ENCODE data around the gene MRPL4.

The MRPL4 gene

GRCh38 chr19:10251792-10252694, at the start of gene MRPL4:
Gene MRPL4, plus strand, starts transcription at chr19:10252214. Its CDS starts 40 bp downstream, at chr19:10252254.
- DNase-seq, result peak; percentile 99

- DNase-seq, result no peak
Observed at GRCh38 chr19:10203686-10204085, 48.3 kb upstream of the MRPL4 start.

GRCh38 chr19:10205636-10206035, 46.4 kb upstream of the MRPL4 start:
- no peak for DNase-seq

- no peak for DNase-seq
Observed at GRCh38 chr19:10206226-10206885, 45.7 kb upstream of the MRPL4 start.

GRCh38 chr19:10207026-10207425, 45.0 kb upstream of the MRPL4 start:
- DNase-seq, result no peak

GRCh38 chr19:10209315-10209714, 42.7 kb upstream of the MRPL4 start:
- DNase-seq, result peak; percentile 43

- DNase-seq, result no peak
Observed at GRCh38 chr19:10211061-10211460, 41.0 kb upstream of the MRPL4 start.

GRCh38 chr19:10211691-10212090, 40.3 kb upstream of the MRPL4 start:
- no peak for DNase-seq

GRCh38 chr19:10214784-10215183, 37.2 kb upstream of the MRPL4 start:
- DNase-seq, result peak; percentile 73

- no peak for DNase-seq
Observed at GRCh38 chr19:10217085-10217484, 34.9 kb upstream of the MRPL4 start.

GRCh38 chr19:10219678-10220077, 32.3 kb upstream of the MRPL4 start:
- peak; percentile 82 for DNase-seq

- DNase-seq, result no peak
Observed at GRCh38 chr19:10220695-10221094, 31.3 kb upstream of the MRPL4 start.

GRCh38 chr19:10222201-10222890, 29.7 kb upstream of the MRPL4 start:
- no peak for DNase-seq

- DNase-seq, result no peak
Observed at GRCh38 chr19:10223488-10224213, 28.4 kb upstream of the MRPL4 start.

GRCh38 chr19:10224337-10224736, 27.7 kb upstream of the MRPL4 start:
- no peak for DNase-seq

- no peak for DNase-seq
Observed at GRCh38 chr19:10226021-10226375, 26.0 kb upstream of the MRPL4 start.

GRCh38 chr19:10226376-10227025, 25.5 kb upstream of the MRPL4 start:
- DNase-seq, result peak; percentile 96

- DNase-seq, result no peak
Observed at GRCh38 chr19:10227026-10227971, 24.7 kb upstream of the MRPL4 start.

- DNase-seq, result no peak
Observed at GRCh38 chr19:10228393-10228792, 23.6 kb upstream of the MRPL4 start.

- DNase-seq, result no peak
Observed at GRCh38 chr19:10228920-10229319, 23.1 kb upstream of the MRPL4 start.

GRCh38 chr19:10230173-10230860, 21.7 kb upstream of the MRPL4 start:
- DNase-seq, result peak; percentile 42
